Nephron (organoid): ENCODE data around the gene HMGCR.
A peak's percentile ranks its signal among the peaks of the same experiment; 100 is the strongest.

Source experiments
- H3K27ac Mint-ChIP-seq, 3 experiments: 2 replicates each; pipeline ENCODE4 v1.8.0; 2020; ENCODE audit warnings: mixed read lengths in 3 of 3, mild to moderate bottlenecking in 2 of 3, moderate library complexity in 1 of 3
- H3K27me3 Mint-ChIP-seq: 2 replicates; pipeline ENCODE4 v1.8.0; 2021; ENCODE audit warnings: low read depth, mild to moderate bottlenecking, moderate library complexity, mixed read lengths
- H3K36me3 Mint-ChIP-seq: 2 replicates; pipeline ENCODE4 v1.8.0; 2020; ENCODE audit warnings: low read depth, mixed read lengths
- H3K4me1 Mint-ChIP-seq: 2 replicates; pipeline ENCODE4 v1.8.0; 2020; ENCODE audit warnings: mixed read lengths
- H3K4me3 Mint-ChIP-seq, 3 experiments: 2 replicates each; pipeline ENCODE4 v1.8.0; 2020; ENCODE audit warnings: mild to moderate bottlenecking in 3 of 3, mixed read lengths in 3 of 3, moderate library complexity in 2 of 3
- H3K9me3 Mint-ChIP-seq: 2 replicates; pipeline ENCODE4 v1.8.0; 2020; ENCODE audit warnings: mixed read lengths
- CTCF ChIP-seq, 3 experiments: fragments of 200-600 bp; sonication (generic); IDR thresholded peaks; one replicate each; pipeline ENCODE4 v1.5.0; 2021; ENCODE audit warnings: antibody characterized with exemption in 3 of 3; ENCODE audit not compliant: unreplicated experiment in 3 of 3

The HMGCR gene

GRCh38 chr5:75363111-75363510 is 26.1 kb downstream of the HMGCR start:
- TF ChIP-seq CTCF (IDR thresholded peaks at IDR 0.05; ENCODE audit: unreplicated experiment in 3 of 3) = no peak
- Mint-ChIP-seq H3K4me1 (peaks cover 9% of the 10 kb centered on the region), H3K4me3 (no peak overlapping the region), H3K27me3 (no peaks in the 10 kb centered on the region), H3K27ac (peak overlapping the region in 2 of 3 experiments; percentile 5 to 46), H3K36me3 (peaks cover 30% of the 10 kb centered on the region), H3K9me3 (no peaks in the 10 kb centered on the region)

DNA sequence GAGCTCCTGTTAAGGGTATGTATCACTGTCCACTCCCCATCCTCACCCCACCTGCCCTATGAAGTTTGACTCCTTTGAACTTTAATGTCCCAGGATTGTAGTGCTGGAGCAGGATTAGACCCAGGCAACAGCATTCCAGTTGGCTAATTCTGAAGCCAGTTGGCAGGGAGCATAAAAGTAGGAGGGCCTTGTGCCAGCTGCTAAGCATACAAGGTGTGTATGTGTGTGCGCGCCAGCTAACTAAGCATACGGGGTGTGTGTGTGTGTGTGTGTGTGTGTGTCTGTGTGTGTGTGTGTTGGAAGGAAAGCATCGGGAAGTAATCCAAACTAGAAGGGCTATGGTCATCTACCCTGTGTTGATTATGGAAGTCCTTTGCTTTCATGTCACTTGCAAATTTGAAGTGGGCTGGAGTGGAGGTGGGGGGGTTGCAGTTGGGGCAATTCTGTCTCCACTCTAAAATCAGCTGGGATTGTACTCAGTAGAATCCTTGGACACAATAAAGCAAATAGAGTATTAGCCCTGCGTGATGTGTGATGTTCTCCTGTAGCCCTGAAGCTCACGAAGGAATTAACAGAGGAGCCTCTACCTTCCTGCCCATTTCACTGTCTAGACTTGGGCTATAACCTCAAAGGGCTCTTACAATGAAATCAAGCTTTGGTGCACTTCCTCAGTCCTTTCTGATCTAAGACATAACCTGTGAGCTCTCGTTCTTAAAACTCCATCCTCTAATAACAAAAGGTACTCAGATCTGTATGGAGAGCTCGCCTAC is 26.9 kb downstream of the HMGCR start:
- no peaks in the 10 kb centered on the region for H3K9me3 Mint-ChIP-seq
- no peaks in the 10 kb centered on the region for H3K27me3 Mint-ChIP-seq
- H3K4me3 Mint-ChIP-seq = no peak overlapping the region
- peaks cover 9% of the 10 kb centered on the region for H3K4me1 Mint-ChIP-seq
- H3K36me3 Mint-ChIP-seq = peaks cover 26% of the 10 kb centered on the region
- TF ChIP-seq CTCF (IDR thresholded peaks at IDR 0.05; ENCODE audit: unreplicated experiment in 3 of 3) = no peak
- H3K27ac Mint-ChIP-seq = peak overlapping the region in 2 of 3 experiments; percentile 12 to 40

DNA sequence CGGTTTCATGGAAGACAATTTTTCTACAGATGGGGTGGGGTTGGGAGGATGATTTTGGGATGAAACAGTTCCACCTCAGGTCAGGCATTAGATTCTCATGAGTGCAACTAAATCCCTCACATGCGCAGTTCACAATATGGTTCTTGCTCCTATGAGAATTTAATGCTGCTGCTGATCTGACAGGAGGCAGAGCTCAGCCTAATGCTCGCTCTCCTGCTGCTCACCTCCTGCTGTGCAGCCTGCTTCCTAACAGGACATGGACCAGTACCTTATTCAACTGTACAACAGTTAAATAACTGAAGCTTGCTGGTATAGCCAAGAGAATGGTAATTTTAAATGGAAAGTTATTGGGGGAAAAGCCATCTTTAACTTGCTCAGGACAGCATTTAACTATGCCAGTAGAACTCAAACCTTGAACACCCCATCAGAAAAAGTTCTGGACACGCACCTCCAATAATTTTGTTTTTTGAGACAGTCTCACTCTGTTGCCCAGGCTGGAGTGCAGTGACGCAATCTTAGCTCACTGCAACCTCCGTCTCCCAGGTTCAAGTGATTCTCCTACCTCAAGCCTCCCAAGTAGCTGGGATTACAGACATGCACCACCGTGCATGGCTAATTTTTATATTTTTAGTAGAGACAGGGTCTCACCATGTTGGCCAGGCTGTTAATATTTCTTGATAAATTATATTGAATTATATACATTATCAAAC is 27.7 kb downstream of the HMGCR start:
- no peak for TF ChIP-seq CTCF (IDR thresholded peaks at IDR 0.05; ENCODE audit: unreplicated experiment in 3 of 3)
- Mint-ChIP-seq H3K4me3 (no peak overlapping the region), H3K4me1 (peaks cover 9% of the 10 kb centered on the region), H3K27me3 (no peaks in the 10 kb centered on the region), H3K27ac (peak overlapping the region in 2 of 3 experiments; percentile 12 to 40), H3K9me3 (no peaks in the 10 kb centered on the region), H3K36me3 (peaks cover 23% of the 10 kb centered on the region)

DNA sequence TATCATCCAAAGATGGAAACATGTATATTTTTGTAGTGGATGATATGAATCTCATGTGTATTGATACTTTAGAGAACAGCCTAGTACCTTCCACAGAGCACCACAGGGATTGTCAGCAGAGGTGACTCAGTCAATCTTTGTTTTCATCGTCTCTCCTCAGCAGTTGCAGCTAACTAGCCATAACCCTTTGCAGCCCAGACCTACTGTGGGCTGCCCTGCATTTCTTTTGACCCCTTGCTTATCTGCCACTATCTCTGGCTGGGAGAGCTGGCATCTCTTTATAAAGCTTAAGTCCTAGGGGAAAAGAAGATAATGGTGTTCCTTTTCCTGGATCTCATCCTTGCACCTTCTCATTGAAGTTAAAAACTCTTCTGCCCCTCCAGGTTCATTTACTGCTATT is 28.7 kb downstream of the HMGCR start:
- no peak overlapping the region for H3K4me3 Mint-ChIP-seq
- H3K27ac Mint-ChIP-seq = no peak overlapping the region
- peaks cover 15% of the 10 kb centered on the region for H3K36me3 Mint-ChIP-seq
- no peaks in the 10 kb centered on the region for H3K27me3 Mint-ChIP-seq
- TF ChIP-seq CTCF (IDR thresholded peaks at IDR 0.05; ENCODE audit: unreplicated experiment in 3 of 3) = no peak
- no peaks in the 10 kb centered on the region for H3K9me3 Mint-ChIP-seq
- H3K4me1 Mint-ChIP-seq = peaks cover 9% of the 10 kb centered on the region

- H3K27me3 Mint-ChIP-seq = no peaks in the 10 kb centered on the region
- peaks cover 9% of the 10 kb centered on the region for H3K4me1 Mint-ChIP-seq
- H3K4me3 Mint-ChIP-seq = no peak overlapping the region
- H3K36me3 Mint-ChIP-seq = peaks cover 10% of the 10 kb centered on the region
- no peak for TF ChIP-seq CTCF (IDR thresholded peaks at IDR 0.05; ENCODE audit: unreplicated experiment in 3 of 3)
- no peak overlapping the region for H3K27ac Mint-ChIP-seq
- H3K9me3 Mint-ChIP-seq = no peaks in the 10 kb centered on the region
Measured at GRCh38 chr5:75366787-75367186, 29.8 kb downstream of the HMGCR start.
